ENCODE results near the gene TMEM119. TPM values are rescaled to one million over a fixed set of nuclear protein-coding genes. Genes with fewer than 3 reads are reported as not detected.
"Not testable (repeated sequence)": the region's sequence is repeated elsewhere in the genome, so short reads cannot be mapped to it uniquely, and the experiment has no call there.

TMEM119 gene
- total RNA-seq, 2 experiments from 2014 or later, result 0.10 to 0.24 TPM

DNA sequence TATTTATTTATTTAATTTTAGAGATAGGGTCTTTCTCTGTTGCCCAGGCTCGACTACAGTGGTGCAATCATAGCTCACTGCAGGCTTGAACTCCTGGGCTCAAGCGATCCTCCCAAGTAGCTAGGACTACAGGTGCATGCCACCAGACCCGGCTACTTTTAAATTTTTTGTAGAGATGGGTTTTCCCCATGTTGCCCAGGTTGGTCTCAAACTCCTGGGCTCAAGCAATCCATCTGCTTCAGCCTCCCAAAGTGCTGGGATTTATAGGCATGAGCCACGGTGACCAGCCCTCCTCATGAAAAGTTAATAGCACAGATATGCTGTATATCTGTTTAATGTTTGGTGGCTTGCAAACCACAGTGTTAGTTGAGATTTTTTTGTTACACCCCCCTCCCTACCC is 33.4 kb upstream of the TMEM119 start:
- Mint-ChIP-seq H3K27ac (peak overlapping the region; percentile 98), H3K36me3 (peaks cover 30% of the 10 kb centered on the region), H3K4me1 (ENCODE audit: low read depth) (peaks cover 62% of the 10 kb centered on the region), H3K4me3 (peak overlapping the region; percentile 97)
- DNase-seq, H3K9me3 Mint-ChIP-seq, H3K27me3 Mint-ChIP-seq: not testable (repeated sequence)
- intact Hi-C loops (cut with micrococcal nuclease), result loop anchor here (1.0 to 10.0 kb wide), 4 partner anchors 226 to 1306 kb away; partner anchors contain the start of genes ALKBH2, PRDM4, SSH1 and UNG
- ChIA-PET POLR2A (interaction anchor here (0.7 to 4.9 kb wide), 8 partner anchors 9 to 173 kb away, joined by 3 to 66 read pairs (median 3); partner anchors contain the start of genes FICD, ISCU and SART3), CTCF (interaction anchor here (1.4 to 15.0 kb wide), 4 partner anchors 13 to 69 kb away, joined by 6 to 207 read pairs (median 9); partner anchors contain the start of gene ISCU)

DNA sequence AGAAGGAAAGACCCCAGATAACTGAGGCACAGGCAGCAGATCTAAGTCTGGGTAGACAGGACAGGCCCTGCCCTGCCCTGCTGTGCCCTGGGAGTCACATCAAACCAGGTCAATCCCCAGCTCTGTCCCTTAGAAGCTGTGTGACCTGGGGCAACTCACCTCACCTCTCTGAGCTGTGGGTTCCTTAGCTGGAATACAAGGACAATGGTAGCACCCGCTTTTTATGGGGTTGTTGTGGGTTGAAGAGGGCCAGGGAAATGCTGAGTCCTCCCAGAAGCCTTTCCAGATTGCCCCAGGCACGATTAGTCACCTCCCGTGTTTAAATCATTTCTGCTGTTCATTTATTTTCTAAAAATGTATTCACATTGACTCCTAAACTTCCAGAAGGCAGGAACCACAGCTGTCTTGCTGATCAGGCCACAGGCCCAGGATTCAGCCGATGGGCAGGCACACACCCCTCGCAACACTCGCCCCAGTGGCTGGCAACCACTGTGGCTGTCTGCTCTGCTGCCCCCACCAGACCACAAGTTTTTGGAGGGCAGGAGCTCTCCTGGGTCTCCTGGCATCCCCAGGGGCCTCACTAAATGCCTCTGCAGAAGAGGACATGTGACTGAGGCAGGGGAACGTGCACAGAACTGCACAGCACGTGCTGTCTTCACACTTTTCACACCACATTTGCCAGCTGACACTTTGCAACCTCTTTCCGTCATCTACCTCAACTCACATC is 32.8 kb upstream of the TMEM119 start:
- intact Hi-C loops (cut with micrococcal nuclease), result loop anchor here (1.0 to 10.0 kb wide), 4 partner anchors 227 to 1306 kb away; partner anchors contain the start of genes ALKBH2, PRDM4, SSH1 and UNG
- Mint-ChIP-seq H3K36me3 (peaks cover 33% of the 10 kb centered on the region), H3K27me3 (no peaks in the 10 kb centered on the region), H3K27ac (peak overlapping the region; percentile 98), H3K9me3 (no peaks in the 10 kb centered on the region), H3K4me3 (peak overlapping the region; percentile 97), H3K4me1 (ENCODE audit: low read depth) (peaks cover 59% of the 10 kb centered on the region)
- DNase-seq, result peak; percentile 62
- CTCF ChIA-PET, result interaction anchor here (0.7 to 15.0 kb wide), 4 partner anchors 12 to 173 kb away, joined by 3 to 207 read pairs (median 8); partner anchors contain the start of gene ISCU
- POLR2A ChIA-PET, result interaction anchor here (0.5 to 2.2 kb wide), 9 partner anchors 8 to 1258 kb away, joined by 3 to 10 read pairs (median 4); partner anchors contain the start of genes FICD and ISCU

DNA sequence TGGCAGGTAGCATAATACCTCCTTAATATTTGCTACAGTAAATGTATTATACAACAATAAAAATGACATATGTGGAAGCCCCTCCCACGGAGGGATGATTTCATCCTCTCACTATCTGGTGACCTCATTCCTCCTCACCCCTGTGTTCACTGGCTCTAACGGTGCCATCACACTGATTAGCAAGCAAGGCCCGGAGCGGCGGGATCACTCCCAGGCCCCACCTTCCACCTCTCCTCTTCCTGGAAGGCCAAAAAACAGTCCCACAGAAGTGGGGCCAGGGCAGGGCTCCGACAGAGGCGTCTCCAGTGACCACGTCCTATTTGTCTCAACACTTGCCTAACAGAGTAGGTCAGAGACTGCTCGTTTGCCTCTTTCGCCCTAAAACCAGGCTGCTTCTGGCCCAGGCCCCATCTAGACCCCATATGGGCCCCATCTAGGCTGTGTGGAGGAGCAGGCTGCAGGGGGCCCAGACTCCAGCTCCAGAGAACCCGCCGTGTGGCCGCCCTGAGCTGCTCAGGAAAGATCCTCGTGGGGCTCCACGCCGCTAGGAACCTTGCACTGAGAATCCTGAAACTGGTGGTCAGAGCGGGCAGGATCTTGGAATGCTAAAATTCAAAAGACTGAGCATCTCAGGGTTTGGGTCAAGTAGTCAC is 32.1 kb upstream of the TMEM119 start:
- Mint-ChIP-seq H3K4me1 (ENCODE audit: low read depth) (peaks cover 59% of the 10 kb centered on the region), H3K36me3 (peaks cover 34% of the 10 kb centered on the region), H3K27me3 (no peaks in the 10 kb centered on the region), H3K4me3 (peak overlapping the region; percentile 97), H3K9me3 (no peaks in the 10 kb centered on the region), H3K27ac (peak overlapping the region; percentile 98)
- intact Hi-C loops (cut with micrococcal nuclease), result loop anchor here (1.0 to 10.0 kb wide), 6 partner anchors 61 to 1305 kb away; partner anchors contain the start of genes ALKBH2, CORO1C, PRDM4 and SART3
- peak; percentile 84 for DNase-seq
- ChIA-PET POLR2A (interaction anchor here (0.5 to 3.5 kb wide), 8 partner anchors 9 to 1259 kb away, joined by 3 to 24 read pairs (median 7); partner anchors contain the start of genes ISCU and SART3), CTCF (interaction anchor here (0.7 to 15.0 kb wide), 6 partner anchors 12 to 174 kb away, joined by 3 to 207 read pairs (median 4); partner anchors contain the start of gene ISCU)

DNA sequence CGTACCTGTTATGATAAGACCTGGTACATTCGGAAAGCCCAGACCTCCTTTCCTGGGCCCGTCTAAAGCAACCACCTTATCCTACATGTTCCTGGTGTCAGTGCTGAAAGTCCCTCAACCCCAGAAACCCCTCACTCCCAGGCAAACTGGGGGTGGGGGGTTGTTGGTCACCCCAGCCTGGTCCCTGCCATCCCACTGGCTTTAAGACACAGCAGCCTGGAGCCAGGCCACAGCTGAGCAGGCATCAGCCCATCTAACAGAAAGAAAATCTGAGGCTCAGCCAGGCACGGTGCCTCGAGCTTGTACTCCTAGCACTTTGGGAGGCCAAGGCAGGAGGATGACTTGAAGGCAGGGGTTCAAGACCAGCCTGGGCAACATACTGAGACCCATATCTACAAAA is 31.3 kb upstream of the TMEM119 start:
- DNase-seq, result peak; percentile 48
- Mint-ChIP-seq H3K4me1 (ENCODE audit: low read depth) (peaks cover 52% of the 10 kb centered on the region), H3K9me3 (no peaks in the 10 kb centered on the region), H3K27me3 (no peaks in the 10 kb centered on the region), H3K36me3 (peaks cover 34% of the 10 kb centered on the region), H3K27ac (peak overlapping the region; percentile 98), H3K4me3 (peak overlapping the region; percentile 97)
- intact Hi-C loops (cut with micrococcal nuclease), result loop anchor here (1.0 to 2.0 kb wide), 3 partner anchors 62 to 102 kb away; partner anchors contain the start of genes CORO1C and SART3
- POLR2A ChIA-PET, result interaction anchor here (1.1 to 3.5 kb wide), 4 partner anchors 12 to 71 kb away, joined by 3 to 24 read pairs (median 14); partner anchors contain the start of gene SART3
- CTCF ChIA-PET, result interaction anchor here (0.8 to 15.0 kb wide), 4 partner anchors 11 to 174 kb away, joined by 3 to 207 read pairs (median 8); partner anchors contain the start of gene ISCU

DNA sequence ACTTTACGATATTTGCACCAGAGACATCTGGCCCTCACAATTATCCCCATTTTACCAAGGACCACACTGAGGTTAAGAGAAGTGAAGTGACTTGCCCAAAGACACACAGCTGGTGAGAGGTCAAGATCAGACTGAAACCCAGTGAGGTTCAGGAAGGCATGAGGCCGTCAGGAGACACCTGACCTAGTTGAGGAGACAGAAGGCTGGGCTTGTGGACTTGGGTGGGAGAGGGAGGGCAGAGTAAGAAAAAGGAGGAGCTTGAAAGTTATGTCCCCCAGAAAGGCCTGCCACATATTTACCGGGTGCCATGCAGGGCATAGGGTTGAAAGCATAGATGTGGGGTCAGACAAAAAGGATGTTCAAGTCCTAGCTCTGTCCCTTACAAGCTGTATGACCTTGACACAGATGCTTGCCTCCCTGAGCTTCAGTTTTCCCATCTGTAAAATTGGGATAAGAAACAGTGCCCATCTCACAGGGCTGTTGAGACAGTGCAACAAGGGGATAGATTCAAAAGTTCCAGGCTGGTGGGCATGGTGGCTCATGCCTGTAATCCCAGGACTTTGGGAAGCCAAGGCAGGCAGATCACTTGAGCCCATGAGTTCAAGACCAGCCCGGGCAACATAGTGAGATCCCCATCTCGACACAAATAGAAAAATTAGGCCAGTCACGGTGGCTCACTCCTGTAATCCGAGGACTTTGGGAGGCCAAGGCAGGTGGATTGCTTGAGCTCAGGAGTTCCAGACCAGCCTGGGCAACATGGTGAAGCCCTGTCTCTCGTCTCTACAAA is 29.4 kb upstream of the TMEM119 start:
- Mint-ChIP-seq H3K27me3 (no peaks in the 10 kb centered on the region), H3K36me3 (peaks cover 45% of the 10 kb centered on the region), H3K9me3 (no peaks in the 10 kb centered on the region), H3K4me3 (peak overlapping the region; percentile 3), H3K4me1 (ENCODE audit: low read depth) (peaks cover 60% of the 10 kb centered on the region), H3K27ac (peak overlapping the region; percentile 98)
- intact Hi-C loops (cut with micrococcal nuclease), result no loop called here
- CTCF ChIA-PET, result interaction anchor here (1.0 to 15.0 kb wide), 10 partner anchors 8 to 324 kb away, joined by 3 to 207 read pairs (median 4); no protein-coding TSS in a partner anchor
- POLR2A ChIA-PET, result interaction anchor here (0.7 to 3.5 kb wide), 7 partner anchors 8 to 70 kb away, joined by 3 to 24 read pairs (median 5); partner anchors contain the start of genes ISCU and SART3
- no peak for DNase-seq

DNA sequence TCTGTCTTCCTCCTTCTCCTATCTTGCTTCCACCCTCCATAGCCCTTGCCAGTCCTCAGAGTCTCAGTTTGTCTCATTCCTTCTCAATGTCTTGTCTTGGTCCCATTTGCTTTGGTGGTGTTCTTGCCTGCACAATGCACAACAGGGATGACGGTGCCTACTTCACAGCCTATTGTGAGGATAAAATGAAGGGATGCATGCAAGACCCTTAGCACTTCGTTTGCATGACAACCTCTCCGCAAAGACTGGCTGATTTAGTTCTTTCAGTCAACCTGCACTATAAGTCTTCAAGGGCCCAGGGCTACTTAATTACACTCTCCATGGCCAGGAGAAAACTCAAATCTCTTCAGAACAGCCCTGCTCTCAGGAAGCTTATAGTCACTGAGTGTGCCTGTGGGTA is 27.3 kb upstream of the TMEM119 start:
- Mint-ChIP-seq H3K4me3 (no peak overlapping the region), H3K36me3 (peaks cover 43% of the 10 kb centered on the region), H3K4me1 (ENCODE audit: low read depth) (peaks cover 56% of the 10 kb centered on the region), H3K27ac (peak overlapping the region; percentile 10), H3K27me3 (no peaks in the 10 kb centered on the region), H3K9me3 (no peaks in the 10 kb centered on the region)
- POLR2A ChIA-PET, result no interaction called here
- intact Hi-C loops (cut with micrococcal nuclease), result no loop called here
- CTCF ChIA-PET, result no interaction called here
- DNase-seq, result no peak

DNA sequence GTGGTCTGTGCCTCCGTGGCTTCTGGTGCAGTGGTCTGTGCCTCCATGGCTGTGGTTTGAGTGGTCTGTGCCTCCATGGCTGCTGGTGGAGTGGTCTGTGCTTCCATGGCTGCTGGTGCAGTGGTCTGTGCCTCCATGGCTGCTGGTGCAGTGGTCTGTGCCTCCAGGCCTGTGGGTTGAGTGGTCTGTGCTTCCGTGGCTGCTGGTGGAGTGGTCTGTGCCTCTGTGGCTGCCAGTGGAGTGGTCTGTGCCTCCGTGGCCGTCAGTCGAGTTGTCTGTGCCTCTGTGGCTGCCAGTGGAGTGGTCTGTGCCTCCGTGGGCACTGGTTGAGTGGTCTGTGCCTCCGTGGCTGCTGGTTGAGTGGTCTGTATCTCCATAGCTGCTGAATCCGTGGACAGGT is 25.7 kb upstream of the TMEM119 start:
- peaks cover 37% of the 10 kb centered on the region for H3K36me3 Mint-ChIP-seq
- CTCF ChIA-PET, result interaction anchor here (13.9 kb wide), 1 partner anchor 59 kb away, joined by 472 read pairs; the partner anchor contains the start of genes ISCU and SART3
- no peak overlapping the region for H3K4me3 Mint-ChIP-seq
- H3K9me3 Mint-ChIP-seq, result no peaks in the 10 kb centered on the region
- no peak overlapping the region for H3K27ac Mint-ChIP-seq
- intact Hi-C loops (cut with micrococcal nuclease), result no loop called here
- POLR2A ChIA-PET, result no interaction called here
- H3K4me1 Mint-ChIP-seq (ENCODE audit: low read depth), result peaks cover 54% of the 10 kb centered on the region
- no peaks in the 10 kb centered on the region for H3K27me3 Mint-ChIP-seq
- no peak for DNase-seq

DNA sequence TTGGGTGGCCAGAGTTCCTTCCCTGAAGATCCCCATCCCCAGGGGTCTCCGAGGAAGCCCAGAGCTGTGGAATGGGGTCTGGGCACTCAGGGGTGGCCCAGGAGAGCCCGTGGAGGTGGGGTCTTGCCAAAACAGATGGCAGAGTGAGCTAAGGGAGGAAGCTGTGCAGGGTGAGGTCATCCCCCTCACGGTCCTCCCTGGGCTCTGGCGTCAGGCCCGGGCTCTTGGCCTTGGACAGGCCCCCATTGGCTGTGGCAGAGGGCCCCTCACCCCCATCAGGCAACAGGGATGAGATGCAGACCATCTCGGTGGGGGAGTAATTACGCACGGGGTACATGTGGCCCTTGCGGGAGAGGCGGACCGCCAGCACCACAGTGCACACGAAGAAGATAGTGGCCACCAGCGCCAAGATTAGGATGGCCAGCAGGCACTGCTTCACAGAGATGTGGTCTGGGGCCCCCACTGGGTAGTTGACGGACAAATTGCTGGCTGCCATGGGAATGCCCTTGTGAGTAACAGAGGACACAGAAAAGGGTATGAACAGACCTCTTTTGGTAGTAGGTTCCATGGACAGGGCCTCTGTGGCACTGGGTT is 25.1 kb upstream of the TMEM119 start:
- intact Hi-C loops (cut with micrococcal nuclease), result no loop called here
- CTCF ChIA-PET, result interaction anchor here (13.9 kb wide), 1 partner anchor 58 kb away, joined by 472 read pairs; the partner anchor contains the start of genes ISCU and SART3
- H3K27me3 Mint-ChIP-seq, result no peaks in the 10 kb centered on the region
- peak overlapping the region; percentile 75 for H3K27ac Mint-ChIP-seq
- H3K4me3 Mint-ChIP-seq, result no peak overlapping the region
- peaks cover 35% of the 10 kb centered on the region for H3K36me3 Mint-ChIP-seq
- no peaks in the 10 kb centered on the region for H3K9me3 Mint-ChIP-seq
- H3K4me1 Mint-ChIP-seq (ENCODE audit: low read depth), result peaks cover 56% of the 10 kb centered on the region
- no peak for DNase-seq
- POLR2A ChIA-PET, result interaction anchor here (1.5 to 1.9 kb wide), 2 partner anchors 8 to 61 kb away, joined by 4 to 6 read pairs; partner anchors contain the start of gene ISCU

DNA sequence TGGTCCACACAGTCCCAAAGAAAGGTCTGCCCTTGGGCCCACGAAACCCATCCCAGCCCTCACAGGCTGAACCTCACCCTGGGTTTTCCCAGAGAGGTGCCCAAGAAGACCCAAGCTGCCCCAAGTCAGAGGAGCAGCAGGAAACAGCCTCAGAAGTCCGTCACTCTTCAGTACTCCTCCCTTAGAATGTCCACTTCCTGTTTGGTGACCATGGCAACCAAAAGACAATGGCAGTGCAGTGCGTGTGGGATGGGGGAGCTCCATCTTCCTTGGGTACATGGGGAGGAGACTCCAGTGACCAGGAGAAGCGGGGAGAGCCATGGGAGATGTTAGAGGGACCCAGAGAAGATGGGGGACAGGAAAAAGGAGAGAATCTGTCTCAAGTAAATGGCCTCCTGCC is 24.5 kb upstream of the TMEM119 start:
- Mint-ChIP-seq H3K9me3 (no peaks in the 10 kb centered on the region), H3K36me3 (peaks cover 35% of the 10 kb centered on the region), H3K4me3 (no peak overlapping the region), H3K27me3 (no peaks in the 10 kb centered on the region), H3K27ac (peak overlapping the region; percentile 75), H3K4me1 (ENCODE audit: low read depth) (peaks cover 57% of the 10 kb centered on the region)
- POLR2A ChIA-PET, result interaction anchor here (1.5 to 1.9 kb wide), 2 partner anchors 9 to 60 kb away, joined by 4 to 6 read pairs; partner anchors contain the start of gene ISCU
- DNase-seq, result peak; percentile 29
- CTCF ChIA-PET, result interaction anchor here (13.9 kb wide), 1 partner anchor 57 kb away, joined by 472 read pairs; the partner anchor contains the start of genes ISCU and SART3
- intact Hi-C loops (cut with micrococcal nuclease), result no loop called here

DNA sequence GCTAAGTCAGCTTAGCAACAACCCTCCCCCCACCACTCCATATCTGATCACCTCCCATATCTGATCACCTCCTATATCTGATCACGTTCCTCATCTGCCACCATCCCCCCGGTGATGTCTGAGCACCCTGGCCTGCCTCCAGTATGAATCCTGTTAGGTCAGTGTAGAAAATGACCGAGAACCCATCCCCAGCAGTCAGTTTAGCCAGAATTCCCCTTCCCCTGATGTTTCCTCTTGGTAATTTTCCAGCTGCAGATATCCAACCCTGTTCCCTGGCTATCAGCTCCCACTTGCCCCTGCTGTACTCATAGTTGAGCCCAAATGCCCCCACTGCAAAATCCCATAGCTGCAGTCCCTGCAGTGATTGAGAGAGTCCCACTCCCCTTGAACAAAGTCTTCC is 23.3 kb upstream of the TMEM119 start:
- no peak for DNase-seq
- Mint-ChIP-seq H3K27me3 (no peaks in the 10 kb centered on the region), H3K36me3 (peaks cover 41% of the 10 kb centered on the region), H3K4me1 (ENCODE audit: low read depth) (peaks cover 64% of the 10 kb centered on the region), H3K9me3 (peaks cover 7% of the 10 kb centered on the region), H3K27ac (peak overlapping the region; percentile 58), H3K4me3 (no peak overlapping the region)
- CTCF ChIA-PET, result interaction anchor here (0.6 to 13.9 kb wide), 4 partner anchors 12 to 212 kb away, joined by 3 to 472 read pairs (median 106); partner anchors contain the start of genes ISCU, SART3 and SELPLG
- POLR2A ChIA-PET, result interaction anchor here (0.8 kb wide), 1 partner anchor 18 kb away, joined by 4 read pairs; no protein-coding TSS in a partner anchor
- intact Hi-C loops (cut with micrococcal nuclease), result no loop called here

Data from activated CD4-positive, alpha-beta memory T cell treated with anti-CD3 and anti-CD28 coated beads for 36 hours (primary cell).